Colon (tissue), 2 donors: ENCODE data around the gene TMEM63B.
"Not testable (repeated sequence)": the region's sequence is repeated elsewhere in the genome, so short reads cannot be mapped to it uniquely, and the experiment has no call there.

Source experiments
- FAIRE-seq: peaks from 2 replicates; lab custom pipeline; 2012; peaks lifted over from hg19 to GRCh38; lab: Jason Lieb, UNC
- donor health status: control.
- donor health status: control.

The TMEM63B gene

GRCh38 chr6:44144536-44144935 lies 17.2 kb downstream of the TMEM63B start:
- FAIRE-seq, result not testable (repeated sequence)

GRCh38 chr6:44145839-44146238 lies 18.5 kb downstream of the TMEM63B start:
- FAIRE-seq, result no peak

DNA sequence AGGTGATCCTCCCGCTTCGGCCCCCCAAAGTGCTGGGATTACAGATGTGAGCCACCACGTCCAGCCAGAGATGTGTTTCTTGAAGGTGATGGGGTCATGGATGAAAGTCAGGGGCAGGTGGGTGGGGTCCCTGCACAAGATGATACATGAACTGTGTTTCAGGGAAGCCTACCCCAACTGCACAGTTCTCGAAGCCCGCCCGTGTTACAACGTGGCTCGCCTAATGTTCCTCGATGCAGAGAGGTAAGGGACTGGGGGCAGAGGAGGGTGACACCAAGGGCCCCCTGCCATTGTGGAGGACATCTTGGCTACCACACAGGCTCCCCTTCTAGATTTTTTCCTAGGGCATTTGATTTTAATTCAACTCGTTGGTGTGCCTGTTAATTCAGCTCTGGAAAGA lies 19.3 kb downstream of the TMEM63B start:
- FAIRE-seq, result no peak

- FAIRE-seq, result no peak
Measured at GRCh38 chr6:44147256-44147655, 19.9 kb downstream of the TMEM63B start.

DNA sequence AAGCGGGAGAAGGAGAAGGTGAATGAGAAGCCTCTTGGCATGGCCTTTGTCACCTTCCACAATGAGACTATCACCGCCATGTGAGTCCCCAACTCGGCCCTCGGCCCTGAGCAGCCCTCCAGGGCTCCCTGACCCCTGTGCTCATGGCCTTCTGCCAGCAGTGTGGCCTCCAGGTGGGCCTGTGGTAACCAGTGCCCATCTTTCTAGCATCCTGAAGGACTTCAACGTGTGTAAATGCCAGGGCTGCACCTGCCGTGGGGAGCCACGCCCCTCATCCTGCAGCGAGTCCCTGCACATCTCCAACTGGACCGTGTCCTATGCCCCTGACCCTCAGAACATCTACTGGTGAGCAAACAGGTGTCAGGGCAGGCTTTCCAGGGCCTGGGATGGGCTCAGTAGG lies 21.0 kb downstream of the TMEM63B start:
- no peak for FAIRE-seq

GRCh38 chr6:44149369-44150012 lies 22.1 kb downstream of the TMEM63B start:
- FAIRE-seq, result no peak

- FAIRE-seq, result no peak
Measured at GRCh38 chr6:44150317-44150917, 23.1 kb downstream of the TMEM63B start.

- FAIRE-seq, result no peak
Measured at GRCh38 chr6:44151348-44152108, 24.2 kb downstream of the TMEM63B start.

DNA sequence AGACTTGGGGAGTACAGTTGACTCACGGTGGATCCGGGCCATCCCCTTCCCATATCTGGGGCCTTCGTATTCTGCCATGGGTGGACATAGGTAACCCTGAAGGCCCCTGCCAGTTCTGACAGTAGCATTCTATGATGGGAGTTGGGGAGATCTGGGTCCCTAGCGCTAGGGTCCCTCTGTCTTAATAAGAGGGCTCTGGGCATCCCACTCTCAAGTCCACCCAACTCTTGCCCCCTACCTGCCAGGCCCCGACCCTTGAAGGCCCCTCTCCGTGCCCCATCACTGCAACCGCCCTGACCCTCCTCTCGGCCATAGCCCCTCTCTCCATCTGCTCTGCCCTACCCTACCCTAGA lies 24.7 kb downstream of the TMEM63B start:
- FAIRE-seq, result no peak

- FAIRE-seq, result no peak
Measured at GRCh38 chr6:44152533-44152932, 25.2 kb downstream of the TMEM63B start.

- no peak for FAIRE-seq
Measured at GRCh38 chr6:44154067-44154466, 26.7 kb downstream of the TMEM63B start.

DNA sequence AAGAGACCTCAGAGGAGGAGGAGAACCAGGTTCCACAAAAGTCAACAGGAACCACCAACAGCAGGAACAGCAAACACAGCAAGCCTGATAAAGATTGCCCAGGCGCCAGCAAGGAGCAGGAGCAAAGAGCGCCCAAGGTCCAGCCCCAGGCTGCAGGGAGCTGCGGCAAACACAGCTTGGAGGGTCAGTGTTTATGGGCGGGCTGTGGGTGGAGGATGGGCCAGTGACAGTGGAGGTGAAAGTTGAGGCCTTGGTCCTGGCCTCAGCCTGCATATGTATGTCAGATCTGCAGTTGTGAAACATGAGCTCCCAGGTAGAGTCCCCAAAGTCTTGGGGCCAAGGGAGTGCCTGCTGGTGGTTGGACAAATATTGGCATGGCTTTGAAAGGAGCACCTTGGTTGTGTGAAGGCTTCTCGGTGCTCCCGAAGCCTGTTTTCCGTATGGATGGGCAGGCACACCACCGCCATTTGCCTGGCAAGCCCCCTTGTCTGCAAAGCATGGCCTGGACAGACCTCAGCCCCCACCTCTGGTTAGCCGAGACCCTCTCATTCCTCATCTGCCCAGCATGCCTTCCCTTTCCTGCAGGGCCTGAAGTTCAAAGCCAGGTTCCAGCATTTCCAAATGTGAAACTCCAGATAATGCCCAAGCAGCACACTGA lies 29.3 kb downstream of the TMEM63B start:
- no peak for FAIRE-seq

DNA sequence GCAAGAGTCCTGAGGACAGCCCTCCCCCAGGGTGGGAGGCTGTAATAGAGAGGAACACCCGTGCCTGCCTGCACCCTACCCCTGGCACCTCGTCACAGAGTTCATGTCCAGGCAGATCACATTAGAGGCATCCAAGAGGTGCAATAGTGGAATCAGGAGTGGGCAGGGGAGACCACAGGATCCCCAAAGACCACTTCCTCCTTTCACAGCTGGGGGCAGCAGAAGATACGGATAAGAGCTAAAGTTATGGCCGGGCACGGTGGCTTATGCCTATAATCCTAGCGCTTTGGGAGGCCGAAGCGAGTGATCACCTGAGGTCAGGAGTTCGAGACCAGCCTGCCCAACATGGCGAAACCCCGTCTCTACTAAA lies 29.8 kb downstream of the TMEM63B start:
- no peak for FAIRE-seq

GRCh38 chr6:44158770-44159228 lies 31.4 kb downstream of the TMEM63B start, which contains the start of gene CAPN11:
TSS of gene CAPN11 (plus strand) at chr6:44158820. CDS start at chr6:44158849, 29 bp downstream.
- FAIRE-seq, result no peak

DNA sequence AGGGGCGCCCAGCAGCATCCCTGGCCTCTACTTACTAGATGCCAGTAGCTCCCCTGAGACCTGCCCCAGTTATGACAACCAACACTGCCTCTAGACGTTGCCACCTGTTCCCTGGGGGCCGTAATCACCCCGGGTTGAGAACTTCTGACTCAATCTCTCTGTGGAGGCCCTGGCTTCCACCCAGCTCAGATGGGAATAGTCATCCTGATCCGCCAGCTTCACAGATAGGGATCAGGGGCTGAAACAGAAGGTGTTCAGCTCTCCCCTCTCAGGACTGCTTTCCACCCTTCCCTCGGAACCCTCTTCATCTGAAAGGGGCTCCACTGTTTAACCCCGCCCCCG lies 34.6 kb downstream of the TMEM63B start:
- FAIRE-seq, result no peak

GRCh38 chr6:44162876-44163625 lies 35.7 kb downstream of the TMEM63B start:
- no peak for FAIRE-seq

- no peak for FAIRE-seq
Measured at GRCh38 chr6:44166116-44166515, 38.8 kb downstream of the TMEM63B start.

- no peak for FAIRE-seq
Measured at GRCh38 chr6:44166591-44167184, 39.3 kb downstream of the TMEM63B start.

GRCh38 chr6:44167567-44167966 lies 40.2 kb downstream of the TMEM63B start:
- FAIRE-seq, result no peak

- no peak for FAIRE-seq
Measured at GRCh38 chr6:44169154-44169553, 41.8 kb downstream of the TMEM63B start.

- no peak for FAIRE-seq
Measured at GRCh38 chr6:44169886-44170570, 42.7 kb downstream of the TMEM63B start.
